H1 (cell line): ENCODE results near the gene SLC22A15. TPM values are rescaled to one million over a fixed set of nuclear protein-coding genes. Genes with fewer than 3 reads are reported as not detected.

Source experiments
- CTCF ChIA-PET: fragments of 300-600 bp; sonication (Branson Sonifier 250); formaldehyde crosslinking; loops from one replicate; lab custom pipeline; 2021; ENCODE audit not compliant: partially characterized antibody; lab: Charles Lee
- POLR2A ChIA-PET: fragments of 300-600 bp; sonication (Branson Sonifier 250); formaldehyde crosslinking; loops from one replicate; lab custom pipeline; 2021; ENCODE audit warnings: inconsistent platforms; ENCODE audit not compliant: partially characterized antibody; lab: Charles Lee
- DNase-seq, 2 experiments: peaks; one replicate each; pipeline versions ENCODE4 v3.0.0 to v3.0.0-alpha.2; 2010 to 2022; ENCODE audit warnings: low spot score in 2 of 2, low read depth in 1 of 2, mixed read lengths in 1 of 2
- FAIRE-seq: peaks from 2 replicates; lab custom pipeline; 2011; peaks lifted over from hg19 to GRCh38; lab: Jason Lieb, UNC
- H2AFZ ChIP-seq: 2 replicates; pipeline ENCODE4 v1.8.1; 2012; ENCODE audit warnings: low read length, inconsistent platforms
- H2AK5ac ChIP-seq: 2 replicates; pipeline ENCODE4 v1.6.1; 2013; ENCODE audit warnings: low read depth, low read length
- H2BK120ac ChIP-seq: replicated peaks from 2 replicates; pipeline ENCODE3; 2013; ENCODE audit warnings: low read depth, low read length, inconsistent platforms
- H2BK12ac ChIP-seq: 2 replicates; pipeline ENCODE4 v1.6.1; 2013; ENCODE audit warnings: low read depth, low read length
- H2BK15ac ChIP-seq: 2 replicates; pipeline ENCODE4 v1.6.1; 2013; ENCODE audit warnings: low read length
- H2BK20ac ChIP-seq: 2 replicates; pipeline ENCODE4 v1.6.1; 2013; ENCODE audit warnings: low read length
- H2BK5ac ChIP-seq: 2 replicates; pipeline ENCODE4 v1.6.1; 2013; ENCODE audit warnings: low read depth, low read length
- H3K14ac ChIP-seq: 2 replicates; pipeline ENCODE4 v1.6.1; 2013; ENCODE audit warnings: inconsistent platforms; ENCODE audit not compliant: insufficient read length
- H3K18ac ChIP-seq: 2 replicates; pipeline ENCODE4 v1.6.1; 2013; ENCODE audit warnings: low read length; ENCODE audit errors: extremely low read depth
- H3K23ac ChIP-seq: 2 replicates; pipeline ENCODE4 v1.6.1; 2013; ENCODE audit warnings: inconsistent platforms; ENCODE audit not compliant: insufficient read length
- H3K23me2 ChIP-seq: 2 replicates; pipeline ENCODE4 v1.6.1; 2013; ENCODE audit warnings: low read depth, low read length
- H3K27ac ChIP-seq: 2 replicates; pipeline ENCODE4 v1.6.1; 2011; ENCODE audit warnings: low read depth, low read length, inconsistent platforms
- H3K27me3 ChIP-seq, 4 experiments: replicated peaks in 1 of 4; 1 replicate in 1 of 4; 2 replicates in 3 of 4; pipeline versions ENCODE4 v1.6.1 to v1.8.1; 2011 to 2013; ENCODE audit warnings: low read length in 3 of 4, mild to moderate bottlenecking in 3 of 4, inconsistent platforms in 2 of 4, mixed read lengths in 2 of 4, moderate library complexity in 1 of 4; ENCODE audit not compliant: control insufficient read depth in 3 of 4, insufficient read depth in 3 of 4; ENCODE audit errors: extremely low read depth in 1 of 4
- H3K36me3 ChIP-seq, 4 experiments: 2 replicates each; pipeline versions ENCODE4 v1.6.1 to v1.8.1; 2011 to 2013; ENCODE audit warnings: mild to moderate bottlenecking in 4 of 4, low read length in 3 of 4, moderate library complexity in 2 of 4, control low read depth in 1 of 4, inconsistent platforms in 1 of 4; ENCODE audit not compliant: insufficient read depth in 4 of 4, control insufficient read depth in 2 of 4
- H3K4ac ChIP-seq: replicated peaks from 2 replicates; pipeline ENCODE3; 2013; ENCODE audit warnings: low read length, low read depth, mixed read lengths, inconsistent platforms; ENCODE audit not compliant: insufficient read length
- H3K4me1 ChIP-seq, 4 experiments: replicated peaks in 1 of 4; 1 replicate in 1 of 4; 2 replicates in 3 of 4; pipeline versions ENCODE4 v1.6.1 to v1.8.1; 2011 to 2013; ENCODE audit warnings: low read length in 3 of 4, inconsistent platforms in 2 of 4, mixed read lengths in 1 of 4; ENCODE audit not compliant: insufficient read depth in 4 of 4, control insufficient read depth in 3 of 4
- H3K4me2 ChIP-seq, 2 experiments: 2 replicates each; pipeline versions ENCODE4 v1.6.1 to v1.8.1; 2011 to 2013; ENCODE audit warnings: low read depth in 2 of 2, low read length in 2 of 2, control low read depth in 1 of 2, inconsistent platforms in 1 of 2, mild to moderate bottlenecking in 1 of 2; ENCODE audit not compliant: insufficient read depth in 1 of 2
- H3K4me3 ChIP-seq, 4 experiments: fragments of 200-600, 300-600 bp in 1 of 4; sonication (generic), shearing (Covaris generic), sonication (Bioruptor Twin) in 1 of 4; 2 replicates each; pipeline versions ENCODE4 v1.5.1 to v1.8.1; 2011 to 2016; ENCODE audit warnings: low read length in 4 of 4, low read depth in 3 of 4, control low read depth in 2 of 4, inconsistent platforms in 2 of 4, mild to moderate bottlenecking in 2 of 4, mixed read lengths in 1 of 4, moderate library complexity in 1 of 4; ENCODE audit not compliant: insufficient read depth in 2 of 4; ENCODE audit errors: extremely low read depth in 1 of 4
- H3K56ac ChIP-seq: replicated peaks from 2 replicates; pipeline ENCODE3; 2013; ENCODE audit warnings: low read depth, mild to moderate bottlenecking, mixed read lengths, low read length, inconsistent platforms; ENCODE audit not compliant: insufficient read length
- H3K79me1 ChIP-seq: 2 replicates; pipeline ENCODE4 v1.6.1; 2013; ENCODE audit warnings: low read depth, low read length, control low read depth
- H3K79me2 ChIP-seq, 2 experiments: 2 replicates each; pipeline versions ENCODE4 v1.6.1 to v1.8.1; 2012 to 2013; ENCODE audit warnings: low read length in 2 of 2, mild to moderate bottlenecking in 2 of 2, inconsistent platforms in 1 of 2; ENCODE audit not compliant: insufficient read depth in 2 of 2, control insufficient read depth in 1 of 2
- H3K9ac ChIP-seq, 4 experiments: replicated peaks in 1 of 4; 1 replicate in 1 of 4; 2 replicates in 3 of 4; pipeline versions ENCODE4 v1.6.1 to v1.8.1; 2011 to 2013; ENCODE audit warnings: low read depth in 3 of 4, low read length in 3 of 4, control low read depth in 2 of 4, mild to moderate bottlenecking in 2 of 4, moderate library complexity in 2 of 4, inconsistent platforms in 1 of 4; ENCODE audit errors: extremely low read depth in 1 of 4
- H3K9me3 ChIP-seq, 2 experiments: 2 replicates each; pipeline versions ENCODE4 v1.6.1 to v1.8.1; 2012 to 2013; ENCODE audit warnings: mild to moderate bottlenecking in 2 of 2, moderate library complexity in 2 of 2, control low read depth in 1 of 2, inconsistent platforms in 1 of 2, low read depth in 1 of 2, low read length in 1 of 2, mixed read lengths in 1 of 2; ENCODE audit not compliant: insufficient read depth in 2 of 2
- H4K20me1 ChIP-seq, 2 experiments: replicated peaks in 1 of 2; 2 replicates each; pipeline versions ENCODE3 to v1.8.1; 2011 to 2013; ENCODE audit warnings: inconsistent platforms in 2 of 2, low read length in 2 of 2, mild to moderate bottlenecking in 1 of 2; ENCODE audit not compliant: insufficient read depth in 2 of 2, control insufficient read depth in 1 of 2
- H4K5ac ChIP-seq: 2 replicates; pipeline ENCODE4 v1.6.1; 2013; ENCODE audit warnings: low read length, low read depth, mixed read lengths, inconsistent platforms; ENCODE audit not compliant: insufficient read length
- H4K8ac ChIP-seq: 2 replicates; pipeline ENCODE4 v1.8.0; 2013; ENCODE audit warnings: mild to moderate bottlenecking, moderate library complexity, low read length, inconsistent platforms; ENCODE audit not compliant: insufficient read depth; ENCODE audit errors: extremely low read depth
- H4K91ac ChIP-seq: replicated peaks from 2 replicates; pipeline ENCODE3; 2013; ENCODE audit warnings: low read length, mixed read lengths, inconsistent platforms; ENCODE audit not compliant: insufficient read length
- BACH1 ChIP-seq: IDR thresholded peaks from 2 replicates; pipeline ENCODE4 v1.6.1; 2012; ENCODE audit warnings: low read length, improper control_type of control experiment
- MAFK ChIP-seq: IDR thresholded peaks from 2 replicates; pipeline ENCODE4 v1.6.1; 2012; ENCODE audit warnings: low read depth, mild to moderate bottlenecking, improper control_type of control experiment, low read length
- TAF7 ChIP-seq: optimal IDR thresholded peaks from 2 replicates; pipeline ENCODE3; 2011; ENCODE audit warnings: low read depth, mild to moderate bottlenecking, inconsistent platforms, low read length, moderate library complexity, borderline replicate concordance
- TEAD4 ChIP-seq: IDR thresholded peaks from 2 replicates; pipeline ENCODE4 v1.6.1; 2012; ENCODE audit warnings: low read depth, low read length, inconsistent platforms, mixed read lengths
- WGBS, 2 experiments: shearing (Covaris generic) in 1 of 2; methylation state at CpG; one replicate each; pipeline versions ENCODE4 v1.1.6 to v1.1.7; 2013 to 2015; ENCODE audit warnings: low lambda C conversion rate in 2 of 2, mixed read lengths in 2 of 2, inconsistent platforms in 1 of 2, low coverage in 1 of 2, missing lambda C conversion rate in 1 of 2; ENCODE audit not compliant: insufficient replicate concordance in 2 of 2, insufficient coverage in 1 of 2, insufficient read length in 1 of 2; ENCODE audit errors: extremely low coverage in 1 of 2, missing lambda C conversion rate in 1 of 2; 5-methylcytosine and 5-hydroxymethylcytosine counted together
- polyA plus RNA-seq, 7 experiments: library from polyadenylated mRNA; depleted of rRNA in 3 of 7; stranded (reverse) in 5 of 7; unstranded in 2 of 7; fragments of >200 nt in 5 of 7; fragments of 200-250 nt in 2 of 7; gene quantifications; 1 replicate in 5 of 7; 2 replicates in 1 of 7; 4 replicates in 1 of 7; pipeline versions ENCODE4 v1.2.1 to v1.2.3, GENCODE V29; 2011 to 2013; ENCODE audit warnings: missing spikeins in 2 of 7, mixed read lengths in 2 of 7
- total RNA-seq: library from RNA; stranded (reverse); fragmentation: NEBNext Ultra II Directional; extraction: Animal tissue kit (Norgen Biotek cat#: 25700); gene quantifications from 2 replicates; pipeline ENCODE4 v1.2.1, GENCODE V29; 2021
- TF ChIP-seq, protein P1 (sequence below): IDR thresholded peaks from 2 replicates; pipeline ENCODE4 v1.6.1; 2012; ENCODE audit warnings: inconsistent platforms
- TF ChIP-seq, protein P2 (sequence below): IDR thresholded peaks from 2 replicates; pipeline ENCODE4 v1.6.1; 2012; ENCODE audit warnings: low read length, inconsistent platforms

SLC22A15 gene
- total and polyA plus RNA-seq, 2 of the 8 experiments (the other 6 are each of a cell fraction or from before 2014, with no cell fraction given) = 3.2 to 3.3 TPM

DNA sequence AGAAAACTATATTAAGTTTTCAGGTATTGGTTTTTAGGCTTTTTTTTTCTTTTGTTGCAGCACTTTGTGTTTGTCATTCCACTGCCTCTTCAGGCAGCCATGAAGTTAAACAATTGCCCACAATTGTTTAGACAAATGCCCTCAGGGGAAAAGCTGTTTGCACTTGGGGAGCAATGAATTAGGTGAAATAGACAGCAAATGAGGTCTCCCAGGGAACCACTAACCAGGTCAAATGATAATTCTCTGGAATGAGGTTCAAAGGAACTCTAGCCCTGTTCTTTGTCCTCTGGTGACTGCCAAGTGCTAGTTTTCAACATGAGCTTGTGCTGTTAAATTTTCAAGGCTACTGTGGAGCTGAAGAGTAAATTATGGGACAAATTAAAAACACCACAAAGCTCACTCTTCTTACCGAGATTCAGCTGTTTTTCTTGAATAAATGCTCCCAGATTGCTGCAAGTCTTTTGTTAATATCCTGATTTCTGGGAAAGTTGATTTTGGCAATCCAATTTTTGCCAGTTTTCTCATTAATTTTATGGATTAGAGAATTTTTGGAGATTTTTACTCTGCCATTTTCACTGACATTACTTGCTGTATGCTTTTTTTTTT, 119.8 kb downstream of the SLC22A15 start:
- Histone ChIP-seq H3K79me1 (no peaks in the 10 kb centered on the region), H3K4me2 (no peak overlapping the region), H3K27me3 (no peaks in the 10 kb centered on the region), H2AFZ (no peak overlapping the region), H2BK12ac (no peak overlapping the region), H4K91ac (no peak overlapping the region), H3K56ac (no peak overlapping the region), H3K14ac (no peak overlapping the region), H3K23ac (no peak overlapping the region), H3K27ac (no peak overlapping the region), H2BK15ac (no peak overlapping the region), H4K8ac (no peak overlapping the region), H2BK5ac (no peak overlapping the region), H2AK5ac (no peak overlapping the region), H3K4me1 (no peaks in the 10 kb centered on the region), H3K23me2 (no peaks in the 10 kb centered on the region), H3K4me3 (no peak overlapping the region), H3K4ac (no peak overlapping the region), H4K5ac (no peak overlapping the region), H2BK120ac (no peak overlapping the region), H3K9ac (no peak overlapping the region), H3K36me3 (no peaks in the 10 kb centered on the region), H3K18ac (no peak overlapping the region), H4K20me1 (no peaks in the 10 kb centered on the region), H3K79me2 (no peaks in the 10 kb centered on the region), H3K9me3 (0 out of 4 replicates have a peak, but pooled peaks cover 0 to 4% of the 10 kb centered on the region in 2 experiments), H2BK20ac (no peak overlapping the region)
- CTCF ChIA-PET = interaction anchor here (0.9 to 1.2 kb wide), 3 partner anchors 8 to 15 kb away, joined by 3 to 5 read pairs (median 3); partner anchors contain the start of gene MAB21L3
- TF ChIP-seq TEAD4 (no peak), MAFK (no peak), BACH1 (no peak), TAF7 (no peak)
- TF ChIP-seq, protein P1, sequence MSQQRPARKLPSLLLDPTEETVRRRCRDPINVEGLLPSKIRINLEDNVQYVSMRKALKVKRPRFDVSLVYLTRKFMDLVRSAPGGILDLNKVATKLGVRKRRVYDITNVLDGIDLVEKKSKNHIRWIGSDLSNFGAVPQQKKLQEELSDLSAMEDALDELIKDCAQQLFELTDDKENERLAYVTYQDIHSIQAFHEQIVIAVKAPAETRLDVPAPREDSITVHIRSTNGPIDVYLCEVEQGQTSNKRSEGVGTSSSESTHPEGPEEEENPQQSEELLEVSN = no peak
- TF ChIP-seq, protein P2, sequence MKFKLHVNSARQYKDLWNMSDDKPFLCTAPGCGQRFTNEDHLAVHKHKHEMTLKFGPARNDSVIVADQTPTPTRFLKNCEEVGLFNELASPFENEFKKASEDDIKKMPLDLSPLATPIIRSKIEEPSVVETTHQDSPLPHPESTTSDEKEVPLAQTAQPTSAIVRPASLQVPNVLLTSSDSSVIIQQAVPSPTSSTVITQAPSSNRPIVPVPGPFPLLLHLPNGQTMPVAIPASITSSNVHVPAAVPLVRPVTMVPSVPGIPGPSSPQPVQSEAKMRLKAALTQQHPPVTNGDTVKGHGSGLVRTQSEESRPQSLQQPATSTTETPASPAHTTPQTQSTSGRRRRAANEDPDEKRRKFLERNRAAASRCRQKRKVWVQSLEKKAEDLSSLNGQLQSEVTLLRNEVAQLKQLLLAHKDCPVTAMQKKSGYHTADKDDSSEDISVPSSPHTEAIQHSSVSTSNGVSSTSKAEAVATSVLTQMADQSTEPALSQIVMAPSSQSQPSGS = no peak
- DNase-seq = no peak
- 93% methylated on average over 1 of the region's 1 CpG; no CpG with 5 or more reads in 1 of the 2 experiments for WGBS, 2 experiments
- POLR2A ChIA-PET = no interaction called here
- FAIRE-seq = no peak
